ENCODE data around the gene P2RY2. TPM values are rescaled to one million over a fixed set of nuclear protein-coding genes. Genes with fewer than 3 reads are reported as not detected.

Gene P2RY2
- total RNA-seq, 1 donor: under 0.01 TPM

GRCh38 chr11:73198677-73199076, 19.4 kb upstream of the P2RY2 start:
- no peak overlapping the region for H3K4me3 ChIP-seq (ENCODE audit: low read depth, low read length)
- TF ChIP-seq CTCF (IDR thresholded peaks at IDR 0.05; ENCODE audit: insufficient read depth, low read depth, low read length): no peak
- DNase-seq (ENCODE audit: low read depth): no peak

GRCh38 chr11:73199446-73199845, 18.6 kb upstream of the P2RY2 start:
- H3K4me3 ChIP-seq (ENCODE audit: low read depth, low read length): no peak overlapping the region
- no peak for TF ChIP-seq CTCF (IDR thresholded peaks at IDR 0.05; ENCODE audit: insufficient read depth, low read depth, low read length)
- no peak for DNase-seq (ENCODE audit: low read depth)

GRCh38 chr11:73200256-73200655, 17.8 kb upstream of the P2RY2 start:
- DNase-seq (ENCODE audit: low read depth): no peak
- H3K4me3 ChIP-seq (ENCODE audit: low read depth, low read length): no peak overlapping the region
- TF ChIP-seq CTCF (IDR thresholded peaks at IDR 0.05; ENCODE audit: insufficient read depth, low read depth, low read length): no peak

- peak; percentile 29 for DNase-seq (ENCODE audit: low read depth)
Observed at GRCh38 chr11:73201249-73201648, 16.8 kb upstream of the P2RY2 start.

GRCh38 chr11:73201888-73202780, 15.9 kb upstream of the P2RY2 start:
- no peak for DNase-seq (ENCODE audit: low read depth)
- TF ChIP-seq CTCF (IDR thresholded peaks at IDR 0.05; ENCODE audit: insufficient read depth, low read depth, low read length): no peak
- no peak overlapping the region for H3K4me3 ChIP-seq (ENCODE audit: low read depth, low read length)

More at GRCh38 chr11:73201249-73201648, 16.8 kb upstream of the P2RY2 start:
- H3K4me3 ChIP-seq (ENCODE audit: low read depth, low read length): no peak overlapping the region
- TF ChIP-seq CTCF (IDR thresholded peaks at IDR 0.05; ENCODE audit: insufficient read depth, low read depth, low read length): no peak

GRCh38 chr11:73203322-73203721, 14.8 kb upstream of the P2RY2 start:
- TF ChIP-seq CTCF (IDR thresholded peaks at IDR 0.05; ENCODE audit: insufficient read depth, low read depth, low read length): no peak
- no peak for DNase-seq (ENCODE audit: low read depth)
- no peak overlapping the region for H3K4me3 ChIP-seq (ENCODE audit: low read depth, low read length)
